SK-N-SH treated with all-trans-retinoic acid at 6 μM for 48 hours (cell line): ENCODE measurements around the gene SLC7A7.

Experiments used
- BACH2 ChIP-seq: fragments of 250-450 bp; sonication (Bioruptor Pico); IDR thresholded peaks from 2 replicates; pipeline ENCODE4 v1.9.0; 2021; ENCODE audit warnings: mild to moderate bottlenecking, borderline replicate concordance
- CREB5 ChIP-seq: fragments of 250-450 bp; sonication (Bioruptor Pico); IDR thresholded peaks from 2 replicates; pipeline ENCODE4 v1.5.1; 2020; ENCODE audit warnings: low read depth, mild to moderate bottlenecking, moderate library complexity
- PATZ1 ChIP-seq: fragments of 250-450 bp; sonication (Bioruptor Pico); IDR thresholded peaks from 2 replicates; pipeline ENCODE4 v1.8.0; 2020; ENCODE audit warnings: mild to moderate bottlenecking, moderate library complexity, borderline replicate concordance
- POU6F1 ChIP-seq: fragments of 250-450 bp; sonication (Bioruptor Pico); IDR thresholded peaks from 2 replicates; pipeline ENCODE4 v1.8.0; 2021; ENCODE audit warnings: low read depth, mild to moderate bottlenecking, moderate library complexity, borderline replicate concordance
- ZC3H10 ChIP-seq: fragments of 250-450 bp; sonication (Bioruptor Pico); IDR thresholded peaks from 2 replicates; pipeline ENCODE4 v1.5.1; 2021; ENCODE audit warnings: mild to moderate bottlenecking, moderate library complexity
- ZFP30 ChIP-seq: fragments of 450-650 bp; formaldehyde crosslinking; IDR thresholded peaks from 2 replicates; pipeline ENCODE4 v1.5.0; 2022; ENCODE audit warnings: mild to moderate bottlenecking, moderate library complexity

- TF ChIP-seq BACH2 (CRISPR knock-in tag) (no peak), PATZ1 (no peak), CREB5 (CRISPR knock-in tag) (no peak), POU6F1 (no peak), ZFP30 (CRISPR knock-in tag) (no peak), ZC3H10 (CRISPR knock-in tag) (no peak)
Observed at GRCh38 chr14:22830443-22831010, 15.3 kb upstream of the SLC7A7 start.
